Measurements from ENCODE around the gene TPD52L1. TPM values are rescaled to one million over a fixed set of nuclear protein-coding genes. Genes with fewer than 3 reads are reported as not detected.

TPD52L1 gene
- total and polyA plus RNA-seq, 2 of the 4 experiments (the other 2 are of a cell fraction) = 10.2 to 13.5 TPM

GRCh38 chr6:125157280-125157679, 3.7 kb downstream of the TPD52L1 start:
- in situ Hi-C loops (cut with MboI; ENCODE audit: low sequenced_read_pairs) (loop anchor here (10.0 to 25.0 kb wide), 2 partner anchors 148 to 605 kb away; partner anchors contain the start of gene HDDC2), intact Hi-C loops (cut with micrococcal nuclease) (loop anchor here (5.0 kb wide), 1 partner anchor 610 kb away; no protein-coding TSS in a partner anchor), dilution Hi-C loops (cut with HindIII; ENCODE audit: low sequenced_read_pairs, unreplicated experiment) (no loop called here)
- no TSS peak for BruUV-seq (replicated peaks)
- H3K79me1 ChIP-seq (ENCODE audit: low read depth in 1 of 2, low read length in 2 of 2) = no peaks in the 10 kb centered on the region
- H3K27ac ChIP-seq (ENCODE audit: insufficient read depth, low read length) = no peak overlapping the region
- H3K27me3 ChIP-seq (ENCODE audit: control insufficient read depth, insufficient read depth, low read length) = no peaks in the 10 kb centered on the region
- no peak for ATAC-seq (ENCODE audit: low read depth)
- H2AK5ac ChIP-seq (ENCODE audit: low read depth, low read length) = no peak overlapping the region
- H3K9me1 ChIP-seq (ENCODE audit: insufficient read depth, low read length) = no peaks in the 10 kb centered on the region
- ChIA-PET POLR2A (ENCODE audit: unreplicated experiment) (no interaction called here), CTCF (no interaction called here)
- H2BK120ac ChIP-seq (ENCODE audit: low read depth, low read length) = no peak overlapping the region
- H3K4ac ChIP-seq (ENCODE audit: low read depth, low read length) = no peak overlapping the region
- no peak overlapping the region for H3K56ac ChIP-seq (ENCODE audit: extremely low read depth, insufficient read depth, low read length)
- TF ChIP-seq SMC3 (IDR thresholded peaks at IDR 0.05; ENCODE audit: low read depth, low read length) (no peak), NFE2L2 (IDR thresholded peaks at IDR 0.05; ENCODE audit: low read depth, low read length) (no peak), CTCF (conservative IDR thresholded peaks at IDR 0.05; ENCODE audit: low read depth, low read length) (no peak), USF2 (IDR thresholded peaks at IDR 0.05; ENCODE audit: low read depth, low read length) (no peak), MAZ (IDR thresholded peaks at IDR 0.05; ENCODE audit: borderline replicate concordance, low read depth, low read length) (no peak), CHD1 (IDR thresholded peaks at IDR 0.05; ENCODE audit: low read depth, low read length) (no peak), MAFK (IDR thresholded peaks at IDR 0.05; ENCODE audit: low read depth, low read length) (no peak), RAD21 (IDR thresholded peaks at IDR 0.05; ENCODE audit: low read length) (no peak), MXI1 (IDR thresholded peaks at IDR 0.05; ENCODE audit: borderline replicate concordance, low read depth, low read length) (no peak), RFX5 (IDR thresholded peaks at IDR 0.05; ENCODE audit: low read depth, low read length) (no peak), CEBPB (IDR thresholded peaks at IDR 0.05; ENCODE audit: low read depth, low read length) (no peak)
- no peak overlapping the region for H4K91ac ChIP-seq (ENCODE audit: insufficient read depth, low read depth, low read length)
- H2BK5ac ChIP-seq (ENCODE audit: low read depth, low read length, poor library complexity, severe bottlenecking) = no peak overlapping the region
- no peak for DNase-seq
- no peak overlapping the region for H2AFZ ChIP-seq (replicated peaks; ENCODE audit: low read length, poor library complexity)
- no peaks in the 10 kb centered on the region for H3K36me3 ChIP-seq (ENCODE audit: control insufficient read depth, insufficient read depth, low read length)
- H3K4me1 ChIP-seq (ENCODE audit: control insufficient read depth, insufficient read depth, low read length) = 0 out of 2 replicates have a peak, but pooled peaks cover 2% of the 10 kb centered on the region
- H3K23ac ChIP-seq (ENCODE audit: low read depth, low read length) = no peak overlapping the region
- no CpG with 5 or more reads among the region's 3 CpGs for WGBS, 2 experiments (ENCODE audit: extremely low coverage in 2 of 2, insufficient read length in 1 of 2)
- no peak overlapping the region for H4K8ac ChIP-seq (ENCODE audit: low read depth in 2 of 2, low read length in 2 of 2)
- H3K14ac ChIP-seq (replicated peaks; ENCODE audit: low read depth, low read length) = no peak overlapping the region
- no peak overlapping the region for H3K4me2 ChIP-seq (ENCODE audit: low read depth, low read length)
- no peaks in the 10 kb centered on the region for H4K20me1 ChIP-seq (ENCODE audit: insufficient read depth, low read length)
- H2AK9ac ChIP-seq (replicated peaks; ENCODE audit: low read depth, low read length, poor library complexity) = no peak overlapping the region
- no peak overlapping the region for H3K9ac ChIP-seq (ENCODE audit: low read depth, low read length)
- no peak overlapping the region for H2BK20ac ChIP-seq (ENCODE audit: low read depth, low read length)
- no peak overlapping the region for H3K18ac ChIP-seq (ENCODE audit: low read depth, low read length)
- peaks cover 3% of the 10 kb centered on the region; the same call in 1 of the 2 replicates for H3K9me3 ChIP-seq (ENCODE audit: control insufficient read depth, insufficient read depth, low read length)
- H3K4me3 ChIP-seq (ENCODE audit: insufficient read depth, low read depth, low read length) = no peak overlapping the region
- H2BK15ac ChIP-seq (ENCODE audit: low read depth, low read length) = no peak overlapping the region
- no peak overlapping the region for H4K5ac ChIP-seq (ENCODE audit: low read depth, low read length)

Measured in IMR-90 (cell line).